GM23338 (cell line): Measurements from ENCODE around the gene DUSP6. TPM values are rescaled to one million over a fixed set of nuclear protein-coding genes. Genes with fewer than 3 reads are reported as not detected.

Experiments
- ATAC-seq: fragments of 200-7000 bp; cut with Tn5 transposase; 3 replicates; pipeline ENCODE4 v1.9.1; 2020
- DNase-seq: peaks from one replicate; pipeline ENCODE4 v3.0.0-alpha.2; 2015; ENCODE audit warnings: low spot score
- H2AFZ ChIP-seq: fragments of 200-600 bp; sonication (generic); 2 replicates; pipeline ENCODE4 v1.8.0; 2016; ENCODE audit warnings: antibody characterized with exemption, mild to moderate bottlenecking, moderate library complexity
- H3F3A ChIP-seq: fragments of 200-600 bp; sonication (generic); replicated peaks from 2 replicates; pipeline ENCODE4 v1.8.0; 2017; ENCODE audit warnings: antibody characterized with exemption, mixed run types, low read depth
- H3K27ac ChIP-seq: fragments of 200-600 bp; sonication (generic); 2 replicates; pipeline ENCODE4 v1.6.1; 2016; ENCODE audit warnings: low read depth
- H3K27me3 ChIP-seq: fragments of 200-600 bp; sonication (generic); 2 replicates; pipeline ENCODE4 v1.8.0; 2016; ENCODE audit warnings: mild to moderate bottlenecking, mixed run types, moderate library complexity; ENCODE audit not compliant: insufficient read depth
- H3K36me3 ChIP-seq: fragments of 200-600 bp; sonication (generic); 2 replicates; pipeline ENCODE4 v1.8.0; 2016; ENCODE audit warnings: mild to moderate bottlenecking; ENCODE audit not compliant: insufficient read depth
- H3K4me1 ChIP-seq: fragments of 200-600 bp; sonication (generic); 2 replicates; pipeline ENCODE4 v1.8.0; 2016; ENCODE audit warnings: mild to moderate bottlenecking, moderate library complexity; ENCODE audit not compliant: insufficient read depth
- H3K4me2 ChIP-seq: fragments of 200-600 bp; sonication (generic); 2 replicates; pipeline ENCODE4 v1.7.1; 2017; ENCODE audit warnings: mixed run types
- H3K4me3 ChIP-seq: fragments of 200-600 bp; sonication (generic); 2 replicates; pipeline ENCODE4 v1.6.1; 2016; ENCODE audit warnings: mixed run types
- H3K79me2 ChIP-seq: fragments of 200-600 bp; sonication (generic); replicated peaks from 2 replicates; pipeline ENCODE4 v1.8.0; 2017; ENCODE audit warnings: mild to moderate bottlenecking; ENCODE audit not compliant: insufficient read depth
- H3K9me2 ChIP-seq: fragments of 200-600 bp; sonication (generic); 2 replicates; pipeline ENCODE4 v1.8.0; 2017; ENCODE audit not compliant: insufficient read depth
- H4K20me1 ChIP-seq: fragments of 200-600 bp; sonication (generic); replicated peaks from 2 replicates; pipeline ENCODE4 v1.8.0; 2017; ENCODE audit warnings: mild to moderate bottlenecking; ENCODE audit not compliant: insufficient read depth
- H3K27ac Mint-ChIP-seq: 2 replicates; pipeline ENCODE4 v1.8.0; 2020; ENCODE audit warnings: inconsistent platforms, mild to moderate bottlenecking, moderate library complexity, mixed read lengths
- H3K27me3 Mint-ChIP-seq: 3 replicates; pipeline ENCODE4 v1.8.0; 2022; ENCODE audit warnings: low read depth, mild to moderate bottlenecking, moderate library complexity, mixed read lengths, inconsistent platforms; ENCODE audit not compliant: insufficient read depth, poor library complexity
- H3K36me3 Mint-ChIP-seq: 3 replicates; pipeline ENCODE4 v1.8.0; 2021; ENCODE audit warnings: low read depth, mild to moderate bottlenecking, inconsistent platforms, moderate library complexity, mixed read lengths
- H3K4me1 Mint-ChIP-seq: 3 replicates; pipeline ENCODE4 v1.8.0; 2020; ENCODE audit warnings: mild to moderate bottlenecking, inconsistent platforms, mixed read lengths
- H3K4me3 Mint-ChIP-seq: 3 replicates; pipeline ENCODE4 v1.8.0; 2021; ENCODE audit warnings: moderate library complexity, mild to moderate bottlenecking, inconsistent platforms, mixed read lengths
- H3K9me3 Mint-ChIP-seq: 3 replicates; pipeline ENCODE4 v1.8.0; 2020; ENCODE audit warnings: moderate library complexity, mild to moderate bottlenecking, inconsistent platforms, mixed read lengths
- CREB1 ChIP-seq: fragments of 250-450 bp; sonication (Bioruptor Pico); IDR thresholded peaks from 2 replicates; pipeline ENCODE4 v1.5.0; 2020; ENCODE audit warnings: low read depth, mild to moderate bottlenecking, moderate library complexity
- ETS1 ChIP-seq: IDR thresholded peaks from 2 replicates; pipeline ENCODE4 v1.6.1; 2016; ENCODE audit warnings: antibody characterized with exemption
- EZH2 ChIP-seq: fragments of 200-600 bp; sonication (generic); IDR thresholded peaks from one replicate; pipeline ENCODE4 v1.8.0; 2017; ENCODE audit warnings: antibody characterized with exemption, mild to moderate bottlenecking, low read depth; ENCODE audit not compliant: unreplicated experiment
- EZH2phosphoT487 ChIP-seq: fragments of 200-600 bp; sonication (generic); IDR thresholded peaks from one replicate; pipeline ENCODE4 v1.8.1; 2018; ENCODE audit warnings: antibody characterized with exemption; ENCODE audit not compliant: unreplicated experiment
- JUNB ChIP-seq: IDR thresholded peaks from one replicate; pipeline ENCODE4 v1.6.1; 2016; ENCODE audit warnings: antibody characterized with exemption; ENCODE audit not compliant: unreplicated experiment
- NANOG ChIP-seq: IDR thresholded peaks from 2 replicates; pipeline ENCODE4 v1.6.1; 2016; ENCODE audit warnings: antibody characterized with exemption, borderline replicate concordance
- ZNF114 ChIP-seq: fragments of 250-450 bp; sonication (Bioruptor Pico); IDR thresholded peaks from 2 replicates; pipeline ENCODE4 v1.5.0; 2020; ENCODE audit warnings: mild to moderate bottlenecking, moderate library complexity
- ZNF331 ChIP-seq: fragments of 250-450 bp; sonication (Bioruptor Pico); IDR thresholded peaks from 2 replicates; pipeline ENCODE4 v1.5.0; 2020; ENCODE audit warnings: low read depth, mild to moderate bottlenecking, moderate library complexity
- polyA plus RNA-seq: library from polyadenylated mRNA; unstranded; fragments of >200 nt; fragmentation: Nextera tagmentation; extraction: Ambion mirVana; gene quantifications from 2 replicates; pipeline ENCODE4 v1.2.1, GENCODE V29; 2016
- total RNA-seq: library from RNA; depleted of rRNA; stranded (reverse); fragments of >200 nt; shearing (Covaris generic); gene quantifications from 2 replicates; pipeline ENCODE4 v1.2.3, GENCODE V29; 2014
- TF ChIP-seq, protein P1 (sequence below): fragments of 250-450 bp; sonication (Bioruptor Pico); IDR thresholded peaks from 2 replicates; pipeline ENCODE4 v1.5.0; 2020; ENCODE audit warnings: mild to moderate bottlenecking, moderate library complexity

DUSP6 gene
- total and polyA plus RNA-seq, 2 experiments from 2014 or later = 117 to 191 TPM

DNA sequence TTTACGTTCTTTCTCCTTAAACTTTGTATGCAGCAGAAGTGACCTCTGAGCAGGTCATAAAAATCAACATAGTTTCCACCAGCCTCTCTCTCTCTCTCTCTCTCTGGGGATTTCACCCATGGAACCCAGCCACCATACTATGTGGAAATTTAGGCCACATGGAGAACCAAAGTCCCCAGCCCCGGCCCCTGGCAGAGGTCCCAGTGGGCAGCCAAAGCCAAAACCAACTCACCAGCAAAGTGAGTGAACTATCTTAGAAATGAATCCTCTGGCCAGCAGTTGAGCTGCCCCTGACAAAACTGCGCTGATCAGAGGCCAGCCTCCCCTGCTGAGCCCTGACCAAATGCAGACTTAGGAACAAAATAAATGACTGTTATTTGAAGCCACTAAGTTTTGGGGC is 9.2 kb downstream of the DUSP6 start (continued):
- TF ChIP-seq, protein P1, sequence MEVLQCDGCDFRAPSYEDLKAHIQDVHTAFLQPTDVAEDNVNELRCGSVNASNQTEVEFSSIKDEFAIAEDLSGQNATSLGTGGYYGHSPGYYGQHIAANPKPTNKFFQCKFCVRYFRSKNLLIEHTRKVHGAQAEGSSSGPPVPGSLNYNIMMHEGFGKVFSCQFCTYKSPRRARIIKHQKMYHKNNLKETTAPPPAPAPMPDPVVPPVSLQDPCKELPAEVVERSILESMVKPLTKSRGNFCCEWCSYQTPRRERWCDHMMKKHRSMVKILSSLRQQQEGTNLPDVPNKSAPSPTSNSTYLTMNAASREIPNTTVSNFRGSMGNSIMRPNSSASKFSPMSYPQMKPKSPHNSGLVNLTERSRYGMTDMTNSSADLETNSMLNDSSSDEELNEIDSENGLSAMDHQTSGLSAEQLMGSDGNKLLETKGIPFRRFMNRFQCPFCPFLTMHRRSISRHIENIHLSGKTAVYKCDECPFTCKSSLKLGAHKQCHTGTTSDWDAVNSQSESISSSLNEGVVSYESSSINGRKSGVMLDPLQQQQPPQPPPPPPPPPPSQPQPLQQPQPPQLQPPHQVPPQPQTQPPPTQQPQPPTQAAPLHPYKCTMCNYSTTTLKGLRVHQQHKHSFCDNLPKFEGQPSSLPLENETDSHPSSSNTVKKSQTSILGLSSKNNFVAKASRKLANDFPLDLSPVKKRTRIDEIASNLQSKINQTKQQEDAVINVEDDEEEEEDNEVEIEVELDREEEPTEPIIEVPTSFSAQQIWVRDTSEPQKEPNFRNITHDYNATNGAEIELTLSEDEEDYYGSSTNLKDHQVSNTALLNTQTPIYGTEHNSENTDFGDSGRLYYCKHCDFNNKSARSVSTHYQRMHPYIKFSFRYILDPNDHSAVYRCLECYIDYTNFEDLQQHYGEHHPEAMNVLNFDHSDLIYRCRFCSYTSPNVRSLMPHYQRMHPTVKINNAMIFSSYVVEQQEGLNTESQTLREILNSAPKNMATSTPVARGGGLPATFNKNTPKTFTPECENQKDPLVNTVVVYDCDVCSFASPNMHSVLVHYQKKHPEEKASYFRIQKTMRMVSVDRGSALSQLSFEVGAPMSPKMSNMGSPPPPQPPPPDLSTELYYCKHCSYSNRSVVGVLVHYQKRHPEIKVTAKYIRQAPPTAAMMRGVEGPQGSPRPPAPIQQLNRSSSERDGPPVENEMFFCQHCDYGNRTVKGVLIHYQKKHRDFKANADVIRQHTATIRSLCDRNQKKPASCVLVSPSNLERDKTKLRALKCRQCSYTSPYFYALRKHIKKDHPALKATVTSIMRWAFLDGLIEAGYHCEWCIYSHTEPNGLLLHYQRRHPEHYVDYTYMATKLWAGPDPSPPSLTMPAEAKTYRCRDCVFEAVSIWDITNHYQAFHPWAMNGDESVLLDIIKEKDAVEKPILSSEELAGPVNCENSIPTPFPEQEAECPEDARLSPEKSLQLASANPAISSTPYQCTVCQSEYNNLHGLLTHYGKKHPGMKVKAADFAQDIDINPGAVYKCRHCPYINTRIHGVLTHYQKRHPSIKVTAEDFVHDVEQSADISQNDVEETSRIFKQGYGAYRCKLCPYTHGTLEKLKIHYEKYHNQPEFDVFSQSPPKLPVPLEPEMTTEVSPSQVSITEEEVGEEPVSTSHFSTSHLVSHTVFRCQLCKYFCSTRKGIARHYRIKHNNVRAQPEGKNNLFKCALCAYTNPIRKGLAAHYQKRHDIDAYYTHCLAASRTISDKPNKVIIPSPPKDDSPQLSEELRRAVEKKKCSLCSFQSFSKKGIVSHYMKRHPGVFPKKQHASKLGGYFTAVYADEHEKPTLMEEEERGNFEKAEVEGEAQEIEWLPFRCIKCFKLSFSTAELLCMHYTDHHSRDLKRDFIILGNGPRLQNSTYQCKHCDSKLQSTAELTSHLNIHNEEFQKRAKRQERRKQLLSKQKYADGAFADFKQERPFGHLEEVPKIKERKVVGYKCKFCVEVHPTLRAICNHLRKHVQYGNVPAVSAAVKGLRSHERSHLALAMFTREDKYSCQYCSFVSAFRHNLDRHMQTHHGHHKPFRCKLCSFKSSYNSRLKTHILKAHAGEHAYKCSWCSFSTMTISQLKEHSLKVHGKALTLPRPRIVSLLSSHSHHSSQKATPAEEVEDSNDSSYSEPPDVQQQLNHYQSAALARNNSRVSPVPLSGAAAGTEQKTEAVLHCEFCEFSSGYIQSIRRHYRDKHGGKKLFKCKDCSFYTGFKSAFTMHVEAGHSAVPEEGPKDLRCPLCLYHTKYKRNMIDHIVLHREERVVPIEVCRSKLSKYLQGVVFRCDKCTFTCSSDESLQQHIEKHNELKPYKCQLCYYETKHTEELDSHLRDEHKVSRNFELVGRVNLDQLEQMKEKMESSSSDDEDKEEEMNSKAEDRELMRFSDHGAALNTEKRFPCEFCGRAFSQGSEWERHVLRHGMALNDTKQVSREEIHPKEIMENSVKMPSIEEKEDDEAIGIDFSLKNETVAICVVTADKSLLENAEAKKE (CRISPR knock-in tag) = no peak
- TF ChIP-seq ETS1 (no peak), ZNF114 (CRISPR knock-in tag) (no peak), ZNF331 (CRISPR knock-in tag) (no peak), CREB1 (CRISPR knock-in tag) (no peak), EZH2 (no peak), EZH2phosphoT487 (no peak)

- H3K36me3 Mint-ChIP-seq = no peaks in the 10 kb centered on the region; the same call in 2 of the 3 replicates
- TF ChIP-seq, protein P1 (CRISPR knock-in tag) = no peak
- TF ChIP-seq ZNF114 (CRISPR knock-in tag) (no peak), JUNB (no peak), EZH2phosphoT487 (no peak), NANOG (no peak)
These were observed 11.4 kb downstream of the DUSP6 start for GRCh38 chr12:89340861-89341260.

More at GRCh38 chr12:89340861-89341260, 11.4 kb downstream of the DUSP6 start:
- no peak overlapping the region for H2AFZ ChIP-seq
- H3K27ac ChIP-seq = no peak overlapping the region
- H3K36me3 ChIP-seq = no peaks in the 10 kb centered on the region
- H3K27me3 Mint-ChIP-seq = peaks cover 6% of the 10 kb centered on the region
- no peaks in the 10 kb centered on the region for H3K79me2 ChIP-seq
- peaks cover 43% of the 10 kb centered on the region for H3K4me1 ChIP-seq
- H4K20me1 ChIP-seq = no peaks in the 10 kb centered on the region
- DNase-seq = no peak
- H3K27me3 ChIP-seq = no peaks in the 10 kb centered on the region
- no peak overlapping the region for H3K4me3 Mint-ChIP-seq
- peaks cover 39% of the 10 kb centered on the region for H3K4me1 Mint-ChIP-seq
- no peak overlapping the region for H3K4me3 ChIP-seq
- H3F3A ChIP-seq = 0 out of 2 replicates have a peak, but pooled peaks cover 2% of the 10 kb centered on the region
- no peaks in the 10 kb centered on the region for H3K9me2 ChIP-seq
- no peaks in the 10 kb centered on the region for H3K9me3 Mint-ChIP-seq
- no peak overlapping the region for H3K4me2 ChIP-seq
- no peak overlapping the region for H3K27ac Mint-ChIP-seq
- no peak for ATAC-seq
